AG04450 (cell line): Measurements from ENCODE around the gene TRPC4AP. TPM values are rescaled to one million over a fixed set of nuclear protein-coding genes. Genes with fewer than 3 reads are reported as not detected.
"Not testable (repeated sequence)": the region's sequence is repeated elsewhere in the genome, so short reads cannot be mapped to it uniquely, and the experiment has no call there.

Experiments used
- CTCF ChIA-PET: fragments of 300-600, 350-600 bp; formaldehyde crosslinking; extraction: SDS; loops from one replicate; lab custom pipeline; 2022; ENCODE audit warnings: antibody characterized with exemption, inconsistent platforms; lab: Charles Lee
- POLR2A ChIA-PET: fragments of 350-600 bp; formaldehyde crosslinking; extraction: SDS; loops from one replicate; lab custom pipeline; 2021; ENCODE audit warnings: antibody characterized with exemption, inconsistent platforms; lab: Yijun Ruan, JAX
- DNase-seq: peaks from one replicate; pipeline ENCODE4 v3.0.0-alpha.2; 2011; ENCODE audit warnings: low read depth, low spot score
- H3K27ac ChIP-seq: one replicate; pipeline ENCODE4 v1.5.1; 2012; ENCODE audit warnings: low read depth, low read length, control low read depth
- H3K27me3 ChIP-seq: one replicate; pipeline ENCODE4 v1.6.0; 2012; ENCODE audit warnings: low read length; ENCODE audit not compliant: control insufficient read depth, insufficient read depth
- H3K4me3 ChIP-seq: 2 replicates; pipeline ENCODE4 v1.5.1; 2011; ENCODE audit warnings: mild to moderate bottlenecking, low read depth, low read length, control low read depth
- H3K9me3 ChIP-seq: 2 replicates; pipeline ENCODE4 v1.5.1; 2012; ENCODE audit warnings: low read length; ENCODE audit not compliant: control insufficient read depth, insufficient read depth
- CTCF ChIP-seq: IDR thresholded peaks from 2 replicates; pipeline ENCODE4 v1.5.1; 2011; ENCODE audit warnings: low read depth, low read length, control low read depth, inconsistent platforms
- polyA plus RNA-seq: library from polyadenylated mRNA; depleted of rRNA; stranded (reverse); fragments of >200 nt; gene quantifications from 2 replicates; pipeline ENCODE4 v1.2.3, GENCODE V29; 2011

The TRPC4AP gene
- polyA plus RNA-seq, 1 experiment, result 85.4 TPM

DNA sequence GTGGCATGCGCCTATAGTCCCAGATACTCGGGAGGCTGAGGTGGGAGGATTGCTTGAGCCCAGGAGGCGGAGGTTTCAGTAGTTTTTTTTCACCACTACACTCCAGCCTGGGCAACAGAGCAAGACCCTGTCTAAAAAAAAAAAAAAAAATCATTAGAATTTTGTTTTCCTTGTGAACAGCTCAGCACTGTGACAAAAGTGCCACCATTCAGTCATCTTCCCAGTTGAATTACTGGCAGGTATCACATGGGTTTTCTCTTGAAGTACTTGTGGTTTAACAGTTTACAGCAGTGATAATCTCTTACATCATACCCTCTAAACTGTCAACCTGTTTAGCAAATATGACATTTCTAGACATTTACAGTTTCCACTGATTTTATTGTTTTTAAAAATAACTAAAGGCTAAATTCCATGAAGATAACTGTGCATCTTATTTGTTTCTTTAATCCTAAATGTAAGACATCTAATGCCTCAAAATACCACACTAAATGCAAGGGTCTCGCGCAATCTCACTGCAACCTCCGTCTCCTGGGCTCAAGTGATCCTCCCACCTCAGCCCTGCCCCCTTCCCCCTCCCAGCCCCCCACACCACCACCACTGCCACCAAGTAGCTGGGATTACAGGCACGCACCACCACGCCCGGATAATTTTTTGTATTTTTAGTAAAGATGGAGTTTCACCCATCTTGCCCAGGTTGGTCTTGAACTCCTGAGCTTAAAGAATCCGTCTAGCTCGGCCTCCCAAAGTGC is 7.0 kb downstream of the TRPC4AP start:
- Histone ChIP-seq H3K4me3 (no peak overlapping the region), H3K9me3 (no peaks in the 10 kb centered on the region), H3K27me3 (no peaks in the 10 kb centered on the region), H3K27ac (no peak overlapping the region)
- no peak for DNase-seq
- ChIA-PET CTCF (interaction anchor here (0.7 to 3.5 kb wide), 3 partner anchors 10 to 211 kb away, joined by 3 to 22 read pairs (median 6); no protein-coding TSS in a partner anchor), POLR2A (no interaction called here)
- no peak for TF ChIP-seq CTCF

GRCh38 chr20:35084998-35085397 is 7.6 kb downstream of the TRPC4AP start:
- DNase-seq, result no peak
- CTCF ChIA-PET, result interaction anchor here (1.5 to 3.5 kb wide), 2 partner anchors 11 to 210 kb away, joined by 3 to 22 read pairs; no protein-coding TSS in a partner anchor
- TF ChIP-seq CTCF, result no peak
- H3K27me3 ChIP-seq, result no peaks in the 10 kb centered on the region
- H3K4me3 ChIP-seq, result no peak overlapping the region
- no peaks in the 10 kb centered on the region for H3K9me3 ChIP-seq
- no peak overlapping the region for H3K27ac ChIP-seq
- POLR2A ChIA-PET, result no interaction called here

DNA sequence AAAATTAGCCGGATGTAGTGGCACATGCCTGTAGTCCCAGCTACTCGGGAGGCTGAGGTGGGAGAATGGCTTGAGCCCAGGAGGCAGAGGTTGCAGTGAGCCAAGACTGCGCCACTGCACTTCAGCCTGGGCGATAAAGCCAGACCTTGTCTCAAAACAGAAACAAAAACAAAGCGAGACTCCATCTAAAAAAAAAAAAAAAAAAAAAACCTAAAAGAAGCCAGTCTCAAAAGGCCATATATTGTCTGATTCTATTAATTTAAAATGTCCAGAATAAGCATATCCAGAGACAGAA is 12.3 kb downstream of the TRPC4AP start:
- not testable (repeated sequence) for H3K27me3 ChIP-seq

GRCh38 chr20:35079472-35080347 is 12.9 kb downstream of the TRPC4AP start:
- TF ChIP-seq CTCF, result no peak
- no peaks in the 10 kb centered on the region for H3K27me3 ChIP-seq
- no peak overlapping the region for H3K4me3 ChIP-seq
- H3K9me3 ChIP-seq, result peaks cover 9% of the 10 kb centered on the region
- ChIA-PET POLR2A (interaction anchor here (0.6 kb wide), 1 partner anchor 16 kb away, joined by 3 read pairs; no protein-coding TSS in a partner anchor), CTCF (interaction anchor here (0.6 to 1.4 kb wide), 3 partner anchors 17 to 449 kb away, joined by 3 to 5 read pairs (median 3); no protein-coding TSS in a partner anchor)
- no peak for DNase-seq
- H3K27ac ChIP-seq, result no peak overlapping the region

More for the DNA sequence above, 12.3 kb downstream of the TRPC4AP start:
- DNase-seq, POLR2A ChIA-PET, H3K9me3 ChIP-seq, H3K27ac ChIP-seq, H3K4me3 ChIP-seq: not testable (repeated sequence)
- CTCF ChIA-PET, result interaction anchor here (0.7 to 1.4 kb wide), 2 partner anchors 16 to 23 kb away, joined by 3 to 5 read pairs; no protein-coding TSS in a partner anchor

DNA sequence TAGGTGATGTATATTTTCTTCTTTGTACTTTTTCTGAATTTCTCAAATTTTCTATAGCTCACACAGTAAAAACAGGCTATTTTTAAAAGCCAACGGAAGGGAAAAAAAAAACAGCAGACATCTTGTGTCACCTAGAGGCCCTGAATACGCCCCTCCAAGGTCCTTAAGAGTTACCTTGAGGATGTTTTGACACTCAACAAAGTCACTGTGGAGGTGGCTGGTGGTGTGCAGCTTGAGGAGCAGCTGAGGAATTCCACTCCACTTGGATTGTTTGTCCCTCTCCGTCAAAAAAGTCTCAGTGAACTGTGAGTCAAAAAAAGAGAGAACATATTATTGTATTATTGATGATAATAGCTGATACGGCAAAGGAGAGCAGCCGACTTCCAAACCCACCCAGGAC is 14.7 kb downstream of the TRPC4AP start:
- no peaks in the 10 kb centered on the region for H3K27me3 ChIP-seq
- no peak for DNase-seq
- no peak overlapping the region for H3K4me3 ChIP-seq
- ChIA-PET CTCF (interaction anchor here (0.8 kb wide), 1 partner anchor 19 kb away, joined by 7 read pairs; no protein-coding TSS in a partner anchor), POLR2A (no interaction called here)
- no peak overlapping the region for H3K27ac ChIP-seq
- peaks cover 9% of the 10 kb centered on the region for H3K9me3 ChIP-seq
- TF ChIP-seq CTCF, result no peak
